ENCODE data around the gene FLAD1.

Gene FLAD1

DNA sequence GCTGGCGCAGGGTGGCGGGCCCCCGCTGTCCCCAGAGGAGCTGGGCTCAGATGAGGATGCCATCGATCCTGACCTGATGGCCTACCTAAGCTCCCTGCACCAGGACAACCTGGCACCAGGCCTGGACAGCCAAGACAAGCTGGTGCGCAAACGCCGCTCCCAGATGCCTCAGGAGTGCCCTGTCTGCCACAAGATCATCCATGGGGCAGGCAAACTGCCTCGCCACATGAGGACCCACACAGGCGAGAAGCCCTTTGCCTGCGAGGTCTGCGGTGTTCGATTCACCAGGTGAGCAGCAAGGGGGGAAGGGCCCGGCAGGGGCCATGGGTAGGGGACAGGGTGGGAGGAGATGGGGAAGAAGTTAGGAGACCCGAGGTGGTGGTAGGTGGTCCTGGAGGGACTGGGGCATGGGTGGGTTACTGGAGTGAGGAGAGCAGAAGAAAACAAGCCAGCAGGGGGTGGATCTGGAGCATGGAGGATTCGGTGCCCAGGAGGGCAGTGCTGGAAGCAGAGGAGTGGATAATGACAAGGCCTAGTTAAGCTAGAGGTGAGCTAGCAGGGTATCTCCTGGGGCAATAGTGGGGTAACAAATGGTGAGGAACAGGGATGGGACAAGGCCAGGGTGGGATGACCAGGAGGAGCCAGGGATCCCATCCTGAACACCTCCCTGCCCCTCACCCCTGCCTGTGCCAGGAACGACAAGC is 32.5 kb downstream of the FLAD1 start:
- H3K4me3 ChIP-seq (ENCODE audit: low read depth in 1 of 2, low read length in 2 of 2): no peak overlapping the region
- H3K27me3 ChIP-seq (ENCODE audit: control insufficient read depth in 1 of 2, insufficient read depth in 2 of 2, low read length in 2 of 2): no peaks in the 10 kb centered on the region
- H3K9me3 ChIP-seq (ENCODE audit: control insufficient read depth in 1 of 2, low read length in 2 of 2): no peaks in the 10 kb centered on the region
- H3K36me3 ChIP-seq (ENCODE audit: control insufficient read depth in 1 of 2, insufficient read depth in 2 of 2, low read length in 2 of 2): peaks cover 39 to 41% of the 10 kb centered on the region in 2 donors
- no peak overlapping the region for H3K27ac ChIP-seq (ENCODE audit: low read depth, low read length)
- H3K4me1 ChIP-seq (ENCODE audit: control insufficient read depth in 1 of 2, insufficient read depth in 2 of 2, low read length in 2 of 2): peaks cover 70 to 76% of the 10 kb centered on the region in 2 donors
- H3K9ac ChIP-seq (ENCODE audit: low read depth in 1 of 2, low read length in 2 of 2): peak overlapping the region in 1 of 2 donors; percentile 69

DNA sequence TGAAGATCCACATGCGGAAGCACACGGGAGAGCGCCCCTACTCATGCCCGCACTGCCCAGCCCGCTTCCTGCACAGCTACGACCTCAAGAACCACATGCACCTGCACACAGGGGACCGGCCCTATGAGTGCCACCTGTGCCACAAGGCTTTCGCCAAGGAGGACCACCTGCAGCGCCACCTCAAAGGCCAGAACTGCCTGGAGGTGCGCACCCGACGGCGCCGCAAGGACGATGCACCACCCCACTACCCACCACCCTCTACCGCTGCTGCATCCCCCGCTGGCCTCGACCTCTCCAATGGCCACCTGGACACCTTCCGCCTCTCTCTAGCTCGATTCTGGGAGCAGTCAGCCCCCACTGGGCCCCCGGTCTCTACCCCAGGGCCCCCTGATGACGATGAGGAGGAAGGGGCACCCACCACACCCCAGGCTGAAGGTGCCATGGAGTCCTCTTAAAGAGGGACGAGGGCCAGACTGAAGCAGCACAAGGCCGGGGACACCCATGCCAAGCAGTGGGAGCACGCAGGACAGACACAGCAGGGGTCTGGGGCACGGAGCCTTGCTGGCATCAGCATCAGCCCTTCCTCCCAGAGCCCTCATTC is 33.2 kb downstream of the FLAD1 start:
- peaks cover 63 to 69% of the 10 kb centered on the region in 2 donors for H3K4me1 ChIP-seq (ENCODE audit: control insufficient read depth in 1 of 2, insufficient read depth in 2 of 2, low read length in 2 of 2)
- peaks cover 39 to 41% of the 10 kb centered on the region in 2 donors for H3K36me3 ChIP-seq (ENCODE audit: control insufficient read depth in 1 of 2, insufficient read depth in 2 of 2, low read length in 2 of 2)
- H3K9me3 ChIP-seq (ENCODE audit: control insufficient read depth in 1 of 2, low read length in 2 of 2): no peaks in the 10 kb centered on the region
- peak overlapping the region; percentile 82 for H3K27ac ChIP-seq (ENCODE audit: low read depth, low read length)
- no peaks in the 10 kb centered on the region for H3K27me3 ChIP-seq (ENCODE audit: control insufficient read depth in 1 of 2, insufficient read depth in 2 of 2, low read length in 2 of 2)
- peak overlapping the region; percentile 69 to 79 for H3K9ac ChIP-seq (ENCODE audit: low read depth in 1 of 2, low read length in 2 of 2)
- H3K4me3 ChIP-seq (ENCODE audit: low read depth in 1 of 2, low read length in 2 of 2): peak overlapping the region; percentile 43 to 60

- H3K9ac ChIP-seq (ENCODE audit: low read depth in 1 of 2, low read length in 2 of 2): peak overlapping the region; percentile 69 to 79
- peak overlapping the region; percentile 82 for H3K27ac ChIP-seq (ENCODE audit: low read depth, low read length)
- H3K9me3 ChIP-seq (ENCODE audit: control insufficient read depth in 1 of 2, low read length in 2 of 2): no peaks in the 10 kb centered on the region
- no peaks in the 10 kb centered on the region for H3K27me3 ChIP-seq (ENCODE audit: control insufficient read depth in 1 of 2, insufficient read depth in 2 of 2, low read length in 2 of 2)
- peaks cover 39 to 41% of the 10 kb centered on the region in 2 donors for H3K36me3 ChIP-seq (ENCODE audit: control insufficient read depth in 1 of 2, insufficient read depth in 2 of 2, low read length in 2 of 2)
- peak overlapping the region; percentile 58 to 60 for H3K4me3 ChIP-seq (ENCODE audit: low read depth in 1 of 2, low read length in 2 of 2)
- H3K4me1 ChIP-seq (ENCODE audit: control insufficient read depth in 1 of 2, insufficient read depth in 2 of 2, low read length in 2 of 2): peaks cover 53 to 61% of the 10 kb centered on the region in 2 donors
These were observed 34.1 kb downstream of the FLAD1 start for GRCh38 chr1:155017041-155017945.

DNA sequence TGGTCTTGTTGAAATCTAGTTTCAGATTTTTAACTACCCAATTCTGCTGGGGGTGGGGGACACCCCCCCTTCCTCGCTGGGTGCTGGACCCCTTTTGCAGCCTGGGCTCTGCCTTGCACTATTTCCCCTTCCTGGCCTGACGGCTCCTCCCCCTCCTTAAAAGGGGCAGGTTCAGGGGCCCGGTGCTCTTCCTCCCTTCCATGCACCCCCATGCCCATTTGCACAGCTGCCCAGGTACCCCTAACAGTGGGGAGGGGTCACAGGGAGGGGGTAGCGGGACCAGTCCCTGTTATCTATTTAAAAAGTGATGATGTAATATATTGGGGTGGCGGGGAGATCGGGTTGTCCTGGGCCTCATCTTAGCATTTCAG is 34.8 kb downstream of the FLAD1 start:
- H3K9ac ChIP-seq (ENCODE audit: low read depth in 1 of 2, low read length in 2 of 2): peak overlapping the region; percentile 36 to 79
- H3K4me3 ChIP-seq (ENCODE audit: low read depth in 1 of 2, low read length in 2 of 2): peak overlapping the region; percentile 58 to 60
- no peaks in the 10 kb centered on the region for H3K9me3 ChIP-seq (ENCODE audit: control insufficient read depth in 1 of 2, low read length in 2 of 2)
- H3K27me3 ChIP-seq (ENCODE audit: control insufficient read depth in 1 of 2, insufficient read depth in 2 of 2, low read length in 2 of 2): no peaks in the 10 kb centered on the region
- H3K27ac ChIP-seq (ENCODE audit: low read depth, low read length): peak overlapping the region; percentile 82
- H3K4me1 ChIP-seq (ENCODE audit: control insufficient read depth in 1 of 2, insufficient read depth in 2 of 2, low read length in 2 of 2): peaks cover 52 to 58% of the 10 kb centered on the region in 2 donors
- H3K36me3 ChIP-seq (ENCODE audit: control insufficient read depth in 1 of 2, insufficient read depth in 2 of 2, low read length in 2 of 2): peaks cover 39 to 40% of the 10 kb centered on the region in 2 donors

DNA sequence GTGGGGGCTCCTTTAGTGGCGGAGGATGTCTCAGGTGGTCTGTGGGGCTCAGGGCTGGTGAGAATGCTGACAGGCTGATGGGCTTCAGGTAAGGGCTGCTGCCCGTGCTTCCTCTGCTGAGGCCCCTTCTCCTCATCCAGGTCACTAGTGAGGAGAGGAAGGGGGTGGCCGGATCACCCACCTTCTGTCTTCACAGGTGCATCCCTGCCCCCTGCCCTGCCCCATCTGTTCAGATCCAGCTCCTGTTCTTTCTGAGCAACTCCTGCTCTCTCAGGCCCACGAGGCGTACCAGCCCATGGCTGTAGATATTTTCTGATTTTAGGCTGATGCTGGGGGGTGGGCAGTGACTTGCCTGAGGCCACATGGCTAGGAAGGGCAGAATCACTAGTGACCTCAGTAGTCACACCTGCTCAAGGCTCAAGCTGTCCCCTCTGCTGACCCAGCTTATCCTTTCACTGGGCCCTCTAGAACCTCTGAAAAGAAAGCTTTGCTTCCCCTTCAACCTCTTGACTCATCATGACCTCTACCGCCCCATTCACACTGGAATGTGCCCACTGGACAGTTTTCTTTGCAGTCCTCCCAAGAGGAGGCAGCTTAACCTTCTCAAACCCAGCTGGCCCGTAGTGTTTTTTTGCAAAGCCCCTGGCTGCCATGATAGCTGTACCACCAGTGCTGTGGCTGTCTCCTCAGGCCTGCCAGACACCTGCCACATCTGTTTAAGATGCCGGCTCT is 35.6 kb downstream of the FLAD1 start:
- peaks cover 51 to 54% of the 10 kb centered on the region in 2 donors for H3K4me1 ChIP-seq (ENCODE audit: control insufficient read depth in 1 of 2, insufficient read depth in 2 of 2, low read length in 2 of 2)
- no peaks in the 10 kb centered on the region for H3K9me3 ChIP-seq (ENCODE audit: control insufficient read depth in 1 of 2, low read length in 2 of 2)
- no peaks in the 10 kb centered on the region for H3K27me3 ChIP-seq (ENCODE audit: control insufficient read depth in 1 of 2, insufficient read depth in 2 of 2, low read length in 2 of 2)
- H3K4me3 ChIP-seq (ENCODE audit: low read depth in 1 of 2, low read length in 2 of 2): no peak overlapping the region
- no peak overlapping the region for H3K27ac ChIP-seq (ENCODE audit: low read depth, low read length)
- peaks cover 35 to 39% of the 10 kb centered on the region in 2 donors for H3K36me3 ChIP-seq (ENCODE audit: control insufficient read depth in 1 of 2, insufficient read depth in 2 of 2, low read length in 2 of 2)
- H3K9ac ChIP-seq (ENCODE audit: low read depth in 1 of 2, low read length in 2 of 2): no peak overlapping the region

DNA sequence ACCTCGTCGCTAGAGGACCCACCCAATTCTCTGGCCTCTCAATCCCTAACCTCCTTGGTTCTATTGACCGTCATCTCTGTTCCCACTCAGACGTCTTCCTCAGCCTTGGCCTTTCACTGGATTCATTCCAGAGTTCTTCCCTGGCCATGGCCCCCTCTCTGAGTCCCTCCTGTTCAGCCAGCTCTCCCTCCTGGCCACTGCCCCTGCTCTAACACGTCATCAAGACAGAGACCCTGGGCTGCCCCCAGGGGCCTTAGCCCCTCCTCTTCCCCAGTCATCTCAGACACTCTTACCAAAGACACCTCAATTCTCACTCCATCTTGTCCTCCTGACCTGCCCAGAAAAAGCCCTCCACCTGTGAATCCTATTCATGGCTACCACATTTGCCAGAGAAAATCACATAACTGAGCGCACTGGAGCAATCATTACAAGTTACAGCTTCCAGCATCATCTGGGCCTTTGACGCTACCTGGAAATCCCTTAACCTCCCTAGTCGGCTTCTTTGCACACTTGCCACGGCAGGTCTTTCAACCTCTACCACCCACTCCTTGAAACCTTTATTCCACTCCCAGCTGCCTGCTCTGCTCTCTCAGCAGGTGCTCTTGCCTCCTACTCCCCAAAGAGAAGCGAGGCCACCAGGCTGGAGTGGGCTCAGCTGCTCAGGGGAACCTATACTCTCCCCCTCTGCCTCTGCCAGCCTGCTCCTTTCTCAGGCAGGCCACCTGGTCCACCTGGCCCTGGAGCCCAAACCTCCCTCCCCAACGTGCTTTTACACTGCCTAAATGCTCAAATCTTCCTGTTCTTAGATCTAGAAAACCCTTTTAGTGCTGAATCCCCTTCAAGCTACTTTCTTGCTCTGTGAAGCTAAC is 36.5 kb downstream of the FLAD1 start:
- peaks cover 27 to 31% of the 10 kb centered on the region in 2 donors for H3K36me3 ChIP-seq (ENCODE audit: control insufficient read depth in 1 of 2, insufficient read depth in 2 of 2, low read length in 2 of 2)
- no peak overlapping the region for H3K4me3 ChIP-seq (ENCODE audit: low read depth in 1 of 2, low read length in 2 of 2)
- H3K9me3 ChIP-seq (ENCODE audit: control insufficient read depth in 1 of 2, low read length in 2 of 2): no peaks in the 10 kb centered on the region
- H3K4me1 ChIP-seq (ENCODE audit: control insufficient read depth in 1 of 2, insufficient read depth in 2 of 2, low read length in 2 of 2): peaks cover 42 to 46% of the 10 kb centered on the region in 2 donors
- H3K27ac ChIP-seq (ENCODE audit: low read depth, low read length): no peak overlapping the region
- no peaks in the 10 kb centered on the region for H3K27me3 ChIP-seq (ENCODE audit: control insufficient read depth in 1 of 2, insufficient read depth in 2 of 2, low read length in 2 of 2)
- no peak overlapping the region for H3K9ac ChIP-seq (ENCODE audit: low read depth in 1 of 2, low read length in 2 of 2)

- Histone ChIP-seq H3K9me3 (ENCODE audit: control insufficient read depth in 1 of 2, low read length in 2 of 2) (no peaks in the 10 kb centered on the region), H3K4me1 (ENCODE audit: control insufficient read depth in 1 of 2, insufficient read depth in 2 of 2, low read length in 2 of 2) (peaks cover 17 to 24% of the 10 kb centered on the region in 2 donors), H3K9ac (ENCODE audit: low read depth in 1 of 2, low read length in 2 of 2) (no peak overlapping the region), H3K36me3 (ENCODE audit: control insufficient read depth in 1 of 2, insufficient read depth in 2 of 2, low read length in 2 of 2) (peaks cover 9 to 10% of the 10 kb centered on the region in 2 donors), H3K4me3 (ENCODE audit: low read depth in 1 of 2, low read length in 2 of 2) (no peak overlapping the region), H3K27ac (ENCODE audit: low read depth, low read length) (no peak overlapping the region), H3K27me3 (ENCODE audit: control insufficient read depth in 1 of 2, insufficient read depth in 2 of 2, low read length in 2 of 2) (no peaks in the 10 kb centered on the region)
These were observed 39.2 kb downstream of the FLAD1 start for GRCh38 chr1:155022136-155022926.

GRCh38 chr1:155022927-155023236 is 39.7 kb downstream of the FLAD1 start:
- Histone ChIP-seq H3K4me1 (ENCODE audit: control insufficient read depth in 1 of 2, insufficient read depth in 2 of 2, low read length in 2 of 2) (peaks cover 13 to 20% of the 10 kb centered on the region in 2 donors), H3K4me3 (ENCODE audit: low read depth in 1 of 2, low read length in 2 of 2) (no peak overlapping the region), H3K27me3 (ENCODE audit: control insufficient read depth in 1 of 2, insufficient read depth in 2 of 2, low read length in 2 of 2) (no peaks in the 10 kb centered on the region), H3K36me3 (ENCODE audit: control insufficient read depth in 1 of 2, insufficient read depth in 2 of 2, low read length in 2 of 2) (peaks cover 9 to 10% of the 10 kb centered on the region in 2 donors), H3K27ac (ENCODE audit: low read depth, low read length) (no peak overlapping the region), H3K9me3 (ENCODE audit: control insufficient read depth in 1 of 2, low read length in 2 of 2) (no peaks in the 10 kb centered on the region), H3K9ac (ENCODE audit: low read depth in 1 of 2, low read length in 2 of 2) (no peak overlapping the region)
